HG03045 (cell line): ENCODE results near the gene SOAT2.
A peak's percentile ranks its signal among the peaks of the same experiment; 100 is the strongest.

Source experiments
- ATAC-seq: cut with Tn5 transposase; IDR thresholded peaks from one replicate; pipeline ENCODE4 v1.9.1; 2021; ENCODE audit warnings: mild to moderate bottlenecking, moderate library complexity; ENCODE audit not compliant: unreplicated experiment

The SOAT2 gene, protein sequence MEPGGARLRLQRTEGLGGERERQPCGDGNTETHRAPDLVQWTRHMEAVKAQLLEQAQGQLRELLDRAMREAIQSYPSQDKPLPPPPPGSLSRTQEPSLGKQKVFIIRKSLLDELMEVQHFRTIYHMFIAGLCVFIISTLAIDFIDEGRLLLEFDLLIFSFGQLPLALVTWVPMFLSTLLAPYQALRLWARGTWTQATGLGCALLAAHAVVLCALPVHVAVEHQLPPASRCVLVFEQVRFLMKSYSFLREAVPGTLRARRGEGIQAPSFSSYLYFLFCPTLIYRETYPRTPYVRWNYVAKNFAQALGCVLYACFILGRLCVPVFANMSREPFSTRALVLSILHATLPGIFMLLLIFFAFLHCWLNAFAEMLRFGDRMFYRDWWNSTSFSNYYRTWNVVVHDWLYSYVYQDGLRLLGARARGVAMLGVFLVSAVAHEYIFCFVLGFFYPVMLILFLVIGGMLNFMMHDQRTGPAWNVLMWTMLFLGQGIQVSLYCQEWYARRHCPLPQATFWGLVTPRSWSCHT

GRCh38 chr12:53102883-53103807 lies at the start of gene SOAT2:
Gene SOAT2, plus strand, starts transcription at chr12:53103486. Its CDS starts 92 bp downstream, at chr12:53103578.
- ATAC-seq = no peak

DNA sequence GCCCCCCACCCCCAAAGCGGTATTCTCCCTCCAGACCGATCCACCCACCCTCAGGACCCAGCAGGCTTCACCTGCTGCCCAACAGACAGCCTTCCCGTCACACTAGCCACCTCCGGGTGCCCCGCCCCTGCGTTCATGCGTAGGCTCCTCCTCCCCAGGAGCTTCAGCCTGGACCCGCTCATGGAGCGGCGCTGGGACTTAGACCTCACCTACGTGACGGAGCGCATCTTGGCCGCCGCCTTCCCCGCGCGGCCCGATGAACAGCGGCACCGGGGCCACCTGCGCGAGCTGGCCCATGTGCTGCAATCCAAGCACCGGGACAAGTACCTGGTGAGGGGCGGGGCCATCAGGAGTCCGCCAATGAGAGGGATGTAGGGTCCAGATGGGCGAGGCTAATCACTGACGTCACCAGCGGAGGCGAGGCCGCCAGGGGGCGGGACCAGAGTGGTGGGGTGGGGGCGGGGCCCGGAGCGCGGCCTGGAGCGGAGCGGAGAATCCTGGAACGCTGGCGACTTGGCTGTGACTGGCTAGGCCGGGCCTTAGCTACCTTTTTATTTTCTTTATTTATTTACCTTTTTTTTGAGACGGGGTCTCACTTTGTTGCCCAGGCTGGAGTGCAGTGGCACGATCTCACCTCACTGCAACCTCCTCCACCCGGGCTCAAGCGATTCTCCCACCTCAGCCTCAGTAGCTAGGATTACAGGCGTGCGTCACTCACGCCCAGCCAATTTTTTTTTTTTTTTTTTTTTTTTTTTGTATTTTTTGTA lies 49.0 kb upstream of the SOAT2 start:
- ATAC-seq = peak; percentile 87

GRCh38 chr12:53055471-53056266 lies 47.6 kb upstream of the SOAT2 start:
- ATAC-seq = no peak

DNA sequence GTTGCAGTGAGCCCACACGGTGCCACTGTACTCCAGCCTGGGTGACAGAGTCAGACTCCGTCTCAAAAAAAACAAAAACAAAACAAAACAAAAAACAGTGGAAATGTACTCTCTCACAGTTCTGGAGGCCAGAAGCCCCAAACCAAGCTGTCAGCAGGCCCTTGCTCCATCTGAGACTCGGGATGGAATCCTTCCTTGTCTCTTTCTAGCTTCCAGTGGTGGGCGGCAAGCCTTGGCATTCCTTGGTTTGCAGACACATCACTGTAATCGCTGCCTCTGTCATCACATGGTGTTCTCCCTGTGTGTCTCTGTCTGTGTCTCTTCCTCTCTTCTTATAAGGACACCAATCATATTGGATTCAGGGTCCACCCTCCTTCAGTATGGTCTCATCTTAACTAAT lies 47.0 kb upstream of the SOAT2 start:
- no peak for ATAC-seq

DNA sequence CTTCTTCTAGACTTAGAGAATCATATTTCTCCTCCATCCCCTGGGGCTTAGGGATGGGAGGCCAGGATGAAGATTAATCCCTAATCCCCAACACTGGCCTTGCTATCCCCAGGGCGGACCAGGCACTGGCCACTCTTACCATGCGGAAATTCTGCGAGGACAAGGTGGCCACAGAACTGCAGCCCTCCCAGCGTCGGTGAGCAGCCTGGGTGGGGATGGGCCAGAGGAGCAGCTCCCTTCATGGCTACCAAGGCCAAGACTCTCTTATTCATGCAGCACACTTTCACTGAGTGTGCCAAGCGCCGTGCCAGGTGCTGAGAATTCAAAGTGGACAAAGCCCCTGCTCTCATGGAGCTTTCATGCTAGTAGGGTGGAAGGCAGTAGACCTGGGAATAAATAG lies 46.4 kb upstream of the SOAT2 start:
- ATAC-seq = no peak

DNA sequence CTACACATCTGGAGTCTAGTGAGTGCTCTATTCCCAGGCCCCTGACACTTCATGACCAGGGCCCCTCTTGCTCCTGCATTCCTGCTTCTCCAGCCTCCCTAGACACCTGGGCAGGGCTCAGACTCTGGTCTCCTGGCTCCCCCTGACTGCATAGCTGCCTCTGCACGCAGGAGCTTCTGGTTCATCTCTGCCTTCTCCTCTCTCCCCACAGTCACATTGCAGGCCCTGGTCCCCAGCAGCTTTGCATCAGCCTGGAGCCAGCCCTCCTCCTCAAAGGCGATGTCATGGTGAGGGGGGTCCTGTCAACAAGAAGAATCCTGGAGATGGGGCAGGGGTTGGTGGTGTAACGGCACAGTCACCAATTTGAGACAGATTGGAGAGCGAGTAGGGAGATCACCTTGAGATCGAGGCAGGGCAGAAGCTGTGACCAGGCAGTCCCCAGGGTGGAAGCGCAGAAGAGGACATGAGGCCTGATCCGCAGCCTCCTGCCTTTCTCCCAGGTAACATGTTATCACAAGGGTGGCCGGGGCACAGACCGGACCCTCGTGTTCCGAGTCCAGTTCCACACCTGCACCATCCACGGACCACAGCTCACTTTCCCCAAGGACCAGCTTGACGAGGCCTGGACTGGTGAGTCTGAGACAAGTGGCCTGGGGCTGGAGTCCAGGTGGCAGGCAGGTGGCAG lies 45.3 kb upstream of the SOAT2 start:
- ATAC-seq = no peak

GRCh38 chr12:53058674-53059433 lies 44.4 kb upstream of the SOAT2 start:
- no peak for ATAC-seq

GRCh38 chr12:53059434-53060063 lies 43.7 kb upstream of the SOAT2 start:
- no peak for ATAC-seq

- no peak for ATAC-seq
Measured at GRCh38 chr12:53060064-53060720, 43.1 kb upstream of the SOAT2 start.

- no peak for ATAC-seq
Measured at GRCh38 chr12:53060721-53061276, 42.5 kb upstream of the SOAT2 start.

DNA sequence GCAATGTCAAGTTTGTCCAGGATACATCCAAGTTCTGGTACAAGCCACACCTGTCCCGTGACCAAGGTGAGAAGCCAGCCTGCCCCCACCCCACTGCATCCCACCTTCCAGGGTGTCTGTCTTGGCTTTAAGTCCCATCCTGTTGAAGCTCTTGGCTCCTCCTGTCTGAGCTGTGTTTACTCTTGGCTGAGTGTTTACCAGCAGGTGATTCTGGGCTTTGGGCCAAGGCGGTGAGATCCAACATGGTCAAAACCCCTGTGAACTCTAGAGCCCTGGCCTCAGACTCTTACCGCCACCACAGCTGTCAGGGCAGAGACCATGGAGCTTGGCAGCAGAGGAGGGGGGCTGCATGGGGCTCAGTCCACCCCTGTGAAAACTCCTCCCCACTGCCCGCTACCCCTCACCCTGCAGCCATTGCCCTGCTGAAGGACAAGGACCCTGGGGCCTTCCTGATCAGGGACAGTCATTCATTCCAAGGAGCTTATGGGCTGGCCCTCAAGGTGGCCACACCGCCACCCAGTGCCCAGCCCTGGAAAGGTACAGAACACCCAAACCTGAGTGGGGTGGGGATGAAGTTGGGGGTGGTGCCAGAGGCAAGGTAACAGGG lies 41.8 kb upstream of the SOAT2 start:
- no peak for ATAC-seq

DNA sequence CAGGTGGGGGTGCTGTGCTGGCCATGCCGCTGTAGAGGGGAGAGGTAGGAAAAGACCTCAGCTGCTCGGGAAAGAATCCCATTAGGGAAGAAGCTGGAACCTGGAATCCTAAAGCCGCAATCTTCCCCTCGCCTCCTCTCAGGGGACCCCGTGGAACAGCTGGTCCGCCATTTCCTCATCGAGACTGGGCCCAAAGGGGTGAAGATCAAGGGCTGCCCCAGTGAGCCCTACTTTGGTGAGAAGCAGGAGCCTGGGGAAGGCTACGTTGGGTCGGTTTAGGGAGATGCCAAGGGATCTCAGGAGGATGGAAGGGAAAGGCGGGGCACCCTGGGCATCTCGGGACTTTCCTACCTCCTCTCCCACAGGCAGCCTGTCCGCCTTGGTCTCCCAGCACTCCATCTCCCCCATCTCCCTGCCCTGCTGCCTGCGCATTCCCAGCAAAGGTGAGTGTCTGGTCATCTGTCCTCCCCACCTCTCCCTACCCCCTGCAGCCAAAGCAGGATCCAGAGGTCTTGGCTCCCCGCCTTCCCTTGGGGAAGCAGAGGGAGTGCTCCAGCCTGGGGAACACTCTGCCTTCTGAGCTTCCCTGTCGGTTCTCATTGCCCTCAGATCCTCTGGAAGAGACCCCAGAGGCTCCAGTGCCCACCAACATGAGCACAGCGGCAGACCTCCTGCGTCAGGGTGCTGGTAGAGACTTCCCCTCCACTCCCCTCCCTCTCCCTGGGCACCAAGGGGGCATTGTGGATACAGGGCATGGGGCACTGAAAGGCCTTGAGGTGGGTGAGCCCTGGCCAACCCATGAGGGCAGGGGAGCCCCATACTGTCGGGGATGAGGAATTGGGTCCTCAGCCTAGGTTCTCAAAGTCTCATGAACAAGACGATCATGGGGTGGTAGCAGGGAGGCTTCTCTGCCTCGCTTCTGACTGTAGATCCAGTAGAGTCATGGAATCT lies 41.0 kb upstream of the SOAT2 start:
- no peak for ATAC-seq

DNA sequence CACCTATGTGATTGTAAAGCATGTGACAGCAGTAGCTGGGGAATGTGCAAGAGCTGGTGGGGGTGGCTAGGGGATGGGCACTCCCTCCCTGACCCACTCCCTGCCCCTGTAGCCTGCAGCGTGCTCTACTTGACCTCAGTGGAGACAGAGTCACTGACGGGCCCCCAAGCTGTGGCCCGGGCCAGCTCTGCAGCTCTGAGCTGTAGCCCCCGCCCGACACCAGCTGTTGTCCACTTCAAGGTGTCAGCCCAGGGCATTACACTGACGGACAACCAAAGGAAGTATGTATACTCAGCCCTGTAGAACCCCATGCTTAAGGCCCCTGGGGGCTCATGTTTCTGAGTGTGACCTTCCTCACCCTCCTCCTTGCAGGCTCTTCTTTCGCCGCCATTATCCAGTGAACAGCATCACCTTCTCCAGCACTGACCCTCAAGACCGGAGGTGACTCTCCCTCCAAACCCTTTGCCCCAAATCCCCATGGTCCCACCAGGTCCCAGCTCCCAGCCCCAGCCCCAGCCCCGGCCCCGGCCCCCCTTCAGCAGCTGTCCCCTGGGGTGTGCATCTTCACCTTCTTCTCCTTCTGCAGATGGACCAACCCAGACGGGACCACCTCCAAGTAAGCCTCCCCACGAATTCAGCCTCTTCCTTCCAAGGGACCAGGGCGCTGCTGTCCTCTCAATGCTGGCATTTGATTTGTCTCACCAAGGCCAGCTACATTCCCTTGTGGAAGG lies 40.1 kb upstream of the SOAT2 start:
- no peak for ATAC-seq

GRCh38 chr12:53063708-53064612 lies 39.3 kb upstream of the SOAT2 start:
- no peak for ATAC-seq
